ENCODE measurements around the gene FAM20C.

- TF ChIP-seq EZH2 (IDR thresholded peaks at IDR 0.05; ENCODE audit: borderline replicate concordance, low read depth, low read length, poor library complexity, severe bottlenecking): no peak
- TF ChIP-seq, protein P1, sequence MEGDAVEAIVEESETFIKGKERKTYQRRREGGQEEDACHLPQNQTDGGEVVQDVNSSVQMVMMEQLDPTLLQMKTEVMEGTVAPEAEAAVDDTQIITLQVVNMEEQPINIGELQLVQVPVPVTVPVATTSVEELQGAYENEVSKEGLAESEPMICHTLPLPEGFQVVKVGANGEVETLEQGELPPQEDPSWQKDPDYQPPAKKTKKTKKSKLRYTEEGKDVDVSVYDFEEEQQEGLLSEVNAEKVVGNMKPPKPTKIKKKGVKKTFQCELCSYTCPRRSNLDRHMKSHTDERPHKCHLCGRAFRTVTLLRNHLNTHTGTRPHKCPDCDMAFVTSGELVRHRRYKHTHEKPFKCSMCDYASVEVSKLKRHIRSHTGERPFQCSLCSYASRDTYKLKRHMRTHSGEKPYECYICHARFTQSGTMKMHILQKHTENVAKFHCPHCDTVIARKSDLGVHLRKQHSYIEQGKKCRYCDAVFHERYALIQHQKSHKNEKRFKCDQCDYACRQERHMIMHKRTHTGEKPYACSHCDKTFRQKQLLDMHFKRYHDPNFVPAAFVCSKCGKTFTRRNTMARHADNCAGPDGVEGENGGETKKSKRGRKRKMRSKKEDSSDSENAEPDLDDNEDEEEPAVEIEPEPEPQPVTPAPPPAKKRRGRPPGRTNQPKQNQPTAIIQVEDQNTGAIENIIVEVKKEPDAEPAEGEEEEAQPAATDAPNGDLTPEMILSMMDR (conservative IDR thresholded peaks at IDR 0.05; ENCODE audit: low read depth, low read length): no peak
Observed at GRCh38 chr7:218896-219580, 26.7 kb downstream of the FAM20C start.

Data from A673 (cell line).